Mesothelial cell of epicardium (in vitro differentiated cells): ENCODE measurements around the gene FBRSL1. TPM values are rescaled to one million over a fixed set of nuclear protein-coding genes. Genes with fewer than 3 reads are reported as not detected.
"Not testable (repeated sequence)": the region's sequence is repeated elsewhere in the genome, so short reads cannot be mapped to it uniquely, and the experiment has no call there.

Source experiments
- DNase-seq, 2 experiments: peaks; one replicate each; pipeline ENCODE4 v3.0.0; 2021; ENCODE audit warnings: low spot score in 2 of 2; ENCODE audit not compliant: unreplicated experiment in 2 of 2
- H3K27ac Mint-ChIP-seq: 2 replicates; pipeline ENCODE4 v1.8.0; 2021; ENCODE audit warnings: mixed read lengths
- H3K27me3 Mint-ChIP-seq: 2 replicates; pipeline ENCODE4 v1.8.0; 2021; ENCODE audit warnings: low read depth, mixed read lengths
- H3K36me3 Mint-ChIP-seq: 2 replicates; pipeline ENCODE4 v1.8.0; 2021; ENCODE audit warnings: mixed read lengths
- H3K4me1 Mint-ChIP-seq: 2 replicates; pipeline ENCODE4 v1.8.0; 2021; ENCODE audit warnings: mixed read lengths
- H3K4me3 Mint-ChIP-seq: 2 replicates; pipeline ENCODE4 v1.8.0; 2021; ENCODE audit warnings: mild to moderate bottlenecking, moderate library complexity, mixed read lengths
- H3K9me3 Mint-ChIP-seq: 2 replicates; pipeline ENCODE4 v1.8.0; 2021; ENCODE audit warnings: mixed read lengths
- total RNA-seq: library from RNA; stranded (reverse); gene quantifications from 3 replicates; pipeline ENCODE4 v1.2.1, GENCODE V29; 2021
- TF ChIP-seq, protein P1 (sequence below): fragments of 200-600 bp; sonication (generic); IDR thresholded peaks from one replicate; pipeline ENCODE4 v1.5.0; 2021; ENCODE audit warnings: antibody characterized with exemption; ENCODE audit not compliant: unreplicated experiment

FBRSL1 gene
- total RNA-seq, 1 donor from 2014 or later: 115 TPM

DNA sequence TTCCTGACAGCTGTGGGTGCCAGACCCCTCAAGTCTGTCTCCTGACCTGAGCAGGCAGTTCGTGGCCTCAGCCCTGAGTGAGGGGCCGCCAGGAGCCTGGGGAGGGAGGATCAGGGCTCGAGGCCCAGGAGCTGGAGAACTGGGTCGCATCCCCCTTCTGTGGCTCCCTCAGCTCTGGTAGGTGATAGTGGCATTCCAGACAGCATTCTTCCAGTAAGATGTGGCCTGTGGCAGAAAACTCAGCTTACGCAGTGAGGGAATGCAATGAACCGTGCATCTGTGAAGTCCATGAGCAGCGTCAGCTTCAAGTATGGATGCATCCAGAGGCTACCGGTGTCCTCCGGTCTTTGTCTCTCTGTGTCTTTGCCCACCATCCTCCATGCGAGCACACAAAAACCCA lies 28.4 kb upstream of the FBRSL1 start:
- H3K36me3 Mint-ChIP-seq: no peaks in the 10 kb centered on the region
- no peaks in the 10 kb centered on the region for H3K9me3 Mint-ChIP-seq
- peaks cover 10% of the 10 kb centered on the region for H3K4me1 Mint-ChIP-seq
- H3K4me3 Mint-ChIP-seq: no peak overlapping the region
- no peak for DNase-seq
- TF ChIP-seq, protein P1, sequence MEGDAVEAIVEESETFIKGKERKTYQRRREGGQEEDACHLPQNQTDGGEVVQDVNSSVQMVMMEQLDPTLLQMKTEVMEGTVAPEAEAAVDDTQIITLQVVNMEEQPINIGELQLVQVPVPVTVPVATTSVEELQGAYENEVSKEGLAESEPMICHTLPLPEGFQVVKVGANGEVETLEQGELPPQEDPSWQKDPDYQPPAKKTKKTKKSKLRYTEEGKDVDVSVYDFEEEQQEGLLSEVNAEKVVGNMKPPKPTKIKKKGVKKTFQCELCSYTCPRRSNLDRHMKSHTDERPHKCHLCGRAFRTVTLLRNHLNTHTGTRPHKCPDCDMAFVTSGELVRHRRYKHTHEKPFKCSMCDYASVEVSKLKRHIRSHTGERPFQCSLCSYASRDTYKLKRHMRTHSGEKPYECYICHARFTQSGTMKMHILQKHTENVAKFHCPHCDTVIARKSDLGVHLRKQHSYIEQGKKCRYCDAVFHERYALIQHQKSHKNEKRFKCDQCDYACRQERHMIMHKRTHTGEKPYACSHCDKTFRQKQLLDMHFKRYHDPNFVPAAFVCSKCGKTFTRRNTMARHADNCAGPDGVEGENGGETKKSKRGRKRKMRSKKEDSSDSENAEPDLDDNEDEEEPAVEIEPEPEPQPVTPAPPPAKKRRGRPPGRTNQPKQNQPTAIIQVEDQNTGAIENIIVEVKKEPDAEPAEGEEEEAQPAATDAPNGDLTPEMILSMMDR: no peak
- peaks cover 25% of the 10 kb centered on the region for H3K27me3 Mint-ChIP-seq
- no peak overlapping the region for H3K27ac Mint-ChIP-seq

GRCh38 chr12:132462788-132463187 lies 27.2 kb upstream of the FBRSL1 start:
- TF ChIP-seq, protein P1: no peak
- Mint-ChIP-seq H3K27ac (no peak overlapping the region), H3K4me1 (peaks cover 10% of the 10 kb centered on the region), H3K9me3 (no peaks in the 10 kb centered on the region), H3K36me3 (no peaks in the 10 kb centered on the region), H3K27me3 (peaks cover 30% of the 10 kb centered on the region), H3K4me3 (no peak overlapping the region)
- no peak for DNase-seq

DNA sequence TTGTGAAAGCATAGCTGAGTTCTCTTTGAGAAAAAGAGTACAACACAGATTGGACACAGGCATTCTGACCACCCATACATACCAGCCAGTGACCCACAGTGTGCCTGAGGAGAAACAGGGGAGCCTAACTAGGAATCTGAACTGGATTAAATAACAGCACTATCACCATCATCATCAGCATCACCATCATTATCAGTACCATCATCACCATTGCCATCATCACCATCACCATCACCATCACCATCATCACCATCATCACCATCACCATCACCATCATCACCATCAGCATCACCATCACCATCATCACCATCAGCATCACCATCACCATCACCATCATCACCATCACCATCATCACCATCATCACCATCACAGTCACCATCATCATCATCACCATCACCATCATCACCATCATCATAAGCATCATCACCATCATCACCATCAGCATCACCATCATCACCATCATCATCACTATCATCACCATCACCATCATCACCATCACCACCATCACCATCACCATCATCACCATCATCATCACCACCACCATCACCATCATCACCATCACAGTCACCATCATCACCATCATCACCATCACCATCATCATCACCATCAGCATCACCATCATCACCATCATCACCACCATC lies 26.5 kb upstream of the FBRSL1 start:
- H3K9me3 Mint-ChIP-seq, DNase-seq, H3K4me3 Mint-ChIP-seq, H3K27ac Mint-ChIP-seq, H3K36me3 Mint-ChIP-seq: not testable (repeated sequence)
- Mint-ChIP-seq H3K4me1 (peaks cover 10% of the 10 kb centered on the region), H3K27me3 (peaks cover 36% of the 10 kb centered on the region)

GRCh38 chr12:132464304-132464703 lies 25.6 kb upstream of the FBRSL1 start:
- not testable (repeated sequence) for DNase-seq

DNA sequence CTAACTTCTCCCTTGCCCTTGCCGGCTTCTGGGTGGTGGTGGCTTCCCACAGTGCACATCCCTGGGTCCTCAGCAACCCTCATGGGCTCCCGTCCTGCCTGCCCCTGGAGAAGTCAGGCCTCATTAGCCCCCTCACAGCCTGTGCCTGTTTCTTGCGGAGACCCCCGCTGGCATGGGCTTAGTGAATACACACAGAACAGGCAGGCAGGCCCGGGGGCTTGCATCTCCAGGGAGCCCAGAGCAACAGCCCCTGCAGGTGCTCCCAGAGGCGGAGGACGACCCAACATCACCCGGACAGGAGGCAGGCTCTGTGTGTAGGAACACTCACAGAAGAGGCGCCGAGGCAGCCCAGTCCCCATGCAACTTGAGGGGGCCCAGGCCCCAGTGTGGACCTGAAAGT lies 25.1 kb upstream of the FBRSL1 start:
- Mint-ChIP-seq H3K27me3 (peaks cover 41% of the 10 kb centered on the region), H3K4me3 (no peak overlapping the region), H3K36me3 (no peaks in the 10 kb centered on the region), H3K9me3 (no peaks in the 10 kb centered on the region), H3K27ac (no peak overlapping the region), H3K4me1 (peaks cover 6% of the 10 kb centered on the region)
- DNase-seq: no peak
- TF ChIP-seq, protein P1: no peak

More at GRCh38 chr12:132464304-132464703, 25.6 kb upstream of the FBRSL1 start:
- not testable (repeated sequence) for H3K27ac Mint-ChIP-seq, H3K4me1 Mint-ChIP-seq, H3K36me3 Mint-ChIP-seq, H3K9me3 Mint-ChIP-seq, H3K4me3 Mint-ChIP-seq
- H3K27me3 Mint-ChIP-seq: peaks cover 38% of the 10 kb centered on the region

- H3K9me3 Mint-ChIP-seq: no peaks in the 10 kb centered on the region
- peaks cover 45% of the 10 kb centered on the region for H3K27me3 Mint-ChIP-seq
- H3K4me1 Mint-ChIP-seq: peaks cover 6% of the 10 kb centered on the region
- DNase-seq: no peak
- no peak overlapping the region for H3K27ac Mint-ChIP-seq
- H3K36me3 Mint-ChIP-seq: no peaks in the 10 kb centered on the region
- TF ChIP-seq, protein P1: no peak
- no peak overlapping the region for H3K4me3 Mint-ChIP-seq
These were observed 24.4 kb upstream of the FBRSL1 start for GRCh38 chr12:132465269-132466190.
